CD4-positive, CD25-positive, alpha-beta regulatory T cell (primary cell): Measurements from ENCODE around the gene CDKN2AIP. TPM values are rescaled to one million over a fixed set of nuclear protein-coding genes. Genes with fewer than 3 reads are reported as not detected.
A peak's percentile ranks its signal among the peaks of the same experiment; 100 is the strongest.

Source experiments
- ATAC-seq, 2 donors: fragments of 150-1000 bp; cut with Tn5 transposase; one replicate each; pipeline ENCODE4 v1.10.0; 2021; ENCODE audit warnings: low read depth in 2 of 2, moderate number of reproducible peaks in 2 of 2, moderate library complexity in 1 of 2
- DNase-seq, 3 donors: peaks; one replicate each; pipeline versions ENCODE4 v3.0.0 to v3.0.0-alpha.2; 2012 to 2022; ENCODE audit warnings: mixed read lengths in 1 of 3
- H3K27ac ChIP-seq: one replicate; pipeline ENCODE4 v1.7.0; 2013; ENCODE audit warnings: mild to moderate bottlenecking, low read length; ENCODE audit not compliant: insufficient read depth, poor library complexity, severe bottlenecking
- H3K27me3 ChIP-seq: one replicate; pipeline ENCODE4 v1.7.0; 2013; ENCODE audit warnings: low read length; ENCODE audit not compliant: control insufficient read depth, insufficient read depth
- H3K36me3 ChIP-seq: one replicate; pipeline ENCODE4 v1.7.0; 2013; ENCODE audit warnings: mild to moderate bottlenecking, low read length, moderate library complexity; ENCODE audit not compliant: control insufficient read depth, insufficient read depth
- H3K4me1 ChIP-seq: 2 replicates; pipeline ENCODE4 v1.7.0; 2013; ENCODE audit warnings: mild to moderate bottlenecking, low read length; ENCODE audit not compliant: insufficient read depth, control insufficient read depth, poor library complexity, severe bottlenecking
- H3K4me3 ChIP-seq: one replicate; pipeline ENCODE4 v1.7.0; 2013; ENCODE audit warnings: low read depth, mild to moderate bottlenecking, low read length, moderate library complexity
- H3K9me3 ChIP-seq, 2 experiments: 1 replicate in 1 of 2; 2 replicates in 1 of 2; pipeline ENCODE4 v1.7.0; 2013; ENCODE audit warnings: low read length in 2 of 2, mild to moderate bottlenecking in 1 of 2, moderate library complexity in 1 of 2; ENCODE audit not compliant: control insufficient read depth in 2 of 2
- H3K27ac Mint-ChIP-seq, 3 donors: one replicate each; pipeline ENCODE4 v1.8.0; 2020 to 2022; ENCODE audit warnings: mild to moderate bottlenecking in 3 of 3, mixed read lengths in 3 of 3, moderate library complexity in 2 of 3
- H3K27me3 Mint-ChIP-seq: one replicate; pipeline ENCODE4 v1.8.0; 2022; ENCODE audit warnings: mild to moderate bottlenecking, mixed read lengths
- H3K36me3 Mint-ChIP-seq: one replicate; pipeline ENCODE4 v1.8.0; 2020; ENCODE audit warnings: mixed read lengths
- H3K4me1 Mint-ChIP-seq, 4 donors: one replicate each; pipeline ENCODE4 v1.8.0; 2020 to 2022; ENCODE audit warnings: mixed read lengths in 4 of 4, mild to moderate bottlenecking in 1 of 4
- H3K4me3 Mint-ChIP-seq, 4 donors: one replicate each; pipeline ENCODE4 v1.8.0; 2020 to 2022; ENCODE audit warnings: mild to moderate bottlenecking in 4 of 4, mixed read lengths in 4 of 4, moderate library complexity in 3 of 4
- H3K9me3 Mint-ChIP-seq, 7 donors: one replicate each; pipeline ENCODE4 v1.8.0; 2020 to 2022; ENCODE audit warnings: mixed read lengths in 7 of 7, mild to moderate bottlenecking in 3 of 7, moderate library complexity in 2 of 7
- polyA plus RNA-seq, 4 donors: library from polyadenylated mRNA; unstranded; fragments of 300-500 nt; fragmentation: Illumina TruSeq; gene quantifications; one replicate each; pipeline ENCODE4 v1.2.3, GENCODE V29; 2021
- total RNA-seq: library from RNA; stranded (reverse); gene quantifications from one replicate; pipeline ENCODE4 v1.2.3, GENCODE V29; 2022

CDKN2AIP gene
- total and polyA plus RNA-seq, 5 donors from 2014 or later, result 23.0 to 46.4 (median 32.5) TPM

DNA sequence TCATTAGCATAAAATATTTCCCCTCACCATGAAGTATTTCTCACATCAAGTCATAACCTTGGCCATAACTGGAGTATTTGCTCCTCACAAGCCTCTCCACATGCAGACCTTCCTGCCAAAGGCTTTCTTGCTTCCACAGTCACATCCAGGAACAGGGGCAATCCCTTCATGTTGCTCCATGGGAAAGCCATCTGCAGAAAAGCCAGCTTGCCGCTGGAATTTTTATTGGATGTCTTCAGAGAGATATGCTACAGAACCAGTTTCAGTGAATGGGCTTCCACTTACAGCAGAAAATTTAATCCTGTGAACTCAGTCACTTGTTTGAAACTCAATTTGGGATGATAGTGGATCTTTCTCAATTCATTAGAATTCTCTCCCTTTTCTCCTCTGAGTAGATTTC lies 3.2 kb upstream of the CDKN2AIP start:
- peaks cover 2% of the 10 kb centered on the region for H3K27me3 ChIP-seq
- peaks cover 7% of the 10 kb centered on the region for H3K36me3 ChIP-seq
- ATAC-seq (no peak), DNase-seq (no peak)
- H3K4me3 ChIP-seq, result no peak overlapping the region
- no peaks in the 10 kb centered on the region for H3K9me3 ChIP-seq
- peaks cover 9% of the 10 kb centered on the region for H3K27me3 Mint-ChIP-seq
- H3K4me1 ChIP-seq, result peaks cover 23% of the 10 kb centered on the region
- peak overlapping the region in 1 of 4 donors; percentile 82 for H3K4me3 Mint-ChIP-seq
- no peak overlapping the region for H3K27ac ChIP-seq
- H3K27ac Mint-ChIP-seq, result peak overlapping the region in 2 of 3 donors; percentile 3 to 49
- peaks cover 4% of the 10 kb centered on the region for H3K36me3 Mint-ChIP-seq
- H3K4me1 Mint-ChIP-seq, result peaks cover 0 to 38% (median 27%) of the 10 kb centered on the region in 4 donors
- H3K9me3 Mint-ChIP-seq, result no peaks in the 10 kb centered on the region

DNA sequence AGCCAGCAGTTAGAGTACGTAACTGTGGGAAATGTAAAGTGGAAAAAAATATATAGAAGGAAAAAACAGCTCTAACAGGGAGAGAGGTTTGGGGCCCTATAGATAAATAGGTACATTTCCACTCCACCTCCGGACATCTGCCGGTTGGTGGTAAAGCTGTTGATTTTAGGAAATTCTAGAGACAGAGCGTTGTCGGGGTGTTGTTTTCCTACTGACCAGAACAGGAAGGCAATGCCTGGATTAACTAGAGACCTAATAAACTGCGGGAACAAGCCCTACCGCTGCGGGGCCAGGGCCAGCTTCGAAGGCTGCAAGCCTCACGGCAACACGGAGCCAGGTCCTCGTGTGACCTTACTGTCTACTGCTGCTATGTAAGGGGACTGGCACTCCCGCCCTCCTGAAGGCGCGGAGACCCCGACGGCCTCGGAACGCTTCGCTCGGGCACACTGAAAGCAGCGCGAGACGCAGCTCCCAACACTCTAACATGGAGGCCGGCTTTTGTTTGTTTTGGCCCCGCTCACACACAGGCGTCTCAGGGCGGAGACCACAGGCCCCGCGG lies 702 bp upstream of the CDKN2AIP start:
- peak overlapping the region; percentile 97 to 99 (median 98) for H3K4me3 Mint-ChIP-seq
- no peaks in the 10 kb centered on the region for H3K9me3 Mint-ChIP-seq
- Histone ChIP-seq H3K4me3 (peak overlapping the region; percentile 84), H3K9me3 (no peaks in the 10 kb centered on the region), H3K27me3 (no peaks in the 10 kb centered on the region), H3K36me3 (peaks cover 24% of the 10 kb centered on the region), H3K27ac (peak overlapping the region; percentile 96), H3K4me1 (peaks cover 47% of the 10 kb centered on the region)
- H3K27me3 Mint-ChIP-seq, result peaks cover 4% of the 10 kb centered on the region
- H3K36me3 Mint-ChIP-seq, result peaks cover 20% of the 10 kb centered on the region
- DNase-seq (peak in 1 of 3 donors; percentile 62), ATAC-seq (peak; percentile 3 to 5)
- peak overlapping the region; percentile 95 to 98 (median 96) for H3K27ac Mint-ChIP-seq
- peaks cover 9 to 61% (median 44%) of the 10 kb centered on the region in 4 donors for H3K4me1 Mint-ChIP-seq

DNA sequence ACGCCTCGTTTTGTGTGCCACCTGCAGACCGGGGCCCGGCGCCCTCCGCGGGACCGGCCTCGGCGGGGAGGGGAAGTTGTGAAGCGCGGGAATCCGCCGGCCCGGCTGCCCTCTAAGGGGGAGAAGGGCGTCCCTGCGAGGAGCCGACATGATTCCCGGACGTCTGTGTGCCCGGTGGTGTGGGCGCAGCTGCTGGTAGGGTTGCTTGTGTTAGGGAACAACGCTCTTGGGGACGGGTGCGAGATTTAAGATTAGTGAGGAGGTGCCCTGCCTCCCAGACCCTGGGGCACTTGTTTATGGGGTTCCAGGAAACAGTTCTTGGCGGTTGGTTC lies 627 bp downstream of the CDKN2AIP start:
- H3K4me1 Mint-ChIP-seq, result peaks cover 14 to 71% (median 53%) of the 10 kb centered on the region in 4 donors

DNA sequence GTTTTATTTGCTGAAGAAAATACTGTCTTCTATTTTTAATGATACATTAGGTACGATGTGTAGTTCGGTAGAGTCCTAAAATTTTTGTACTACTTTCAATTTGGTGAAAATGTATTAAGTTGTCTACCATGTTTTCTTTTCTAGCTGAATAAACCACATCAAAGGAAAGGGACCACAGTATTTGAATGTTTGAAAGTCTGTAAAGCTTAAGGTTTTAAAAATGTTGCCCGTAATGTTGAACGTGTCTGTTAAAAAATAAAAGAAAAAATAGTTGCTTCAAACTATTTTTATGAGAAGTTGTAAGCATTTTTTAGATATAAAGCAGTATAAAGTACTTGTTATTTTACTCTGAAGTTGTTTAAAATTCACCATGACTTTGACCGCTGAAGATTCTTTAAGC lies 3.2 kb downstream of the CDKN2AIP start:
- no peaks in the 10 kb centered on the region for H3K9me3 Mint-ChIP-seq
- ATAC-seq (no peak), DNase-seq (peak in 2 of 3 donors; percentile 51 to 59)
- Histone ChIP-seq H3K4me1 (peaks cover 49% of the 10 kb centered on the region), H3K4me3 (peak overlapping the region; percentile 96), H3K27ac (peak overlapping the region; percentile 15), H3K9me3 (no peaks in the 10 kb centered on the region), H3K36me3 (peaks cover 50% of the 10 kb centered on the region), H3K27me3 (no peaks in the 10 kb centered on the region)
- no peaks in the 10 kb centered on the region for H3K27me3 Mint-ChIP-seq
- peaks cover 30% of the 10 kb centered on the region for H3K36me3 Mint-ChIP-seq
- H3K27ac Mint-ChIP-seq, result peak overlapping the region in 2 of 3 donors; percentile 36 to 45
- H3K4me3 Mint-ChIP-seq, result peak overlapping the region; percentile 77 to 99 (median 98)
- peaks cover 14 to 72% (median 49%) of the 10 kb centered on the region in 4 donors for H3K4me1 Mint-ChIP-seq

More for the DNA sequence above, 627 bp downstream of the CDKN2AIP start:
- peak overlapping the region; percentile 96 for H3K27ac ChIP-seq
- DNase-seq, result peak in 2 of 3 donors; percentile 10 to 72
- peaks cover 26% of the 10 kb centered on the region for H3K36me3 Mint-ChIP-seq
- peaks cover 37% of the 10 kb centered on the region for H3K36me3 ChIP-seq
- peaks cover 4% of the 10 kb centered on the region for H3K27me3 Mint-ChIP-seq
- peaks cover 49% of the 10 kb centered on the region for H3K4me1 ChIP-seq
- H3K9me3 Mint-ChIP-seq, result no peaks in the 10 kb centered on the region
- no peaks in the 10 kb centered on the region for H3K9me3 ChIP-seq
- H3K27ac Mint-ChIP-seq, result peak overlapping the region; percentile 95 to 98 (median 97)
- H3K4me3 Mint-ChIP-seq, result peak overlapping the region; percentile 97 to 99 (median 98)
- H3K27me3 ChIP-seq, result no peaks in the 10 kb centered on the region
- H3K4me3 ChIP-seq, result peak overlapping the region; percentile 96
- peak in 1 of 2 donors; percentile 6 for ATAC-seq

DNA sequence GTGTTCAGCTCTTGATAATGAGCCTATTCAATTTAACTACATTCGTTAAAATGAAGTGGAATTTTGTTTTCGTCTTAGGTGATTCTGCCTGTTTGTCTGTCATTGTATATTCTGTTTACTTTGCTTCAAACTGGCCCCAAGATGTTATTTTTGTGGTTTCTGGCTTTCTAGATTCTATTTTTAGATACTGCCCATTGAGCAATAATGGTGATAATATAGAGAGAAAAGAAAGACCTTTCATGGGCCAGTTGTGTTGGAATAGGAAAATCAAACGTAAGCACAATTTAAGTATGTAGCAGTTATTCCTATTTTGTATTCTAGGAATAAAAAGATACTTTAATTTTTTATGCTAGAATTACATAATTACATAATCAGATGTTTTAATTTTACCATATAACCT lies 4.0 kb downstream of the CDKN2AIP start:
- H3K36me3 ChIP-seq, result peaks cover 53% of the 10 kb centered on the region
- H3K27ac ChIP-seq, result peak overlapping the region; percentile 33
- H3K4me3 Mint-ChIP-seq, result peak overlapping the region in 3 of 4 donors; percentile 33 to 97 (median 52)
- peaks cover 30% of the 10 kb centered on the region for H3K36me3 Mint-ChIP-seq
- peak overlapping the region; percentile 96 for H3K4me3 ChIP-seq
- H3K4me1 Mint-ChIP-seq, result peaks cover 14 to 68% (median 49%) of the 10 kb centered on the region in 4 donors
- ATAC-seq (no peak), DNase-seq (no peak)
- no peaks in the 10 kb centered on the region for H3K9me3 Mint-ChIP-seq
- no peaks in the 10 kb centered on the region for H3K27me3 ChIP-seq
- no peaks in the 10 kb centered on the region for H3K27me3 Mint-ChIP-seq
- H3K9me3 ChIP-seq, result no peaks in the 10 kb centered on the region
- peaks cover 47% of the 10 kb centered on the region for H3K4me1 ChIP-seq
- peak overlapping the region; percentile 21 to 22 (median 21) for H3K27ac Mint-ChIP-seq

- no peak for DNase-seq
- H3K36me3 Mint-ChIP-seq, result peaks cover 30% of the 10 kb centered on the region
- no peaks in the 10 kb centered on the region for H3K9me3 Mint-ChIP-seq
- peaks cover 14 to 64% (median 46%) of the 10 kb centered on the region in 4 donors for H3K4me1 Mint-ChIP-seq
- H3K27ac Mint-ChIP-seq, result peak overlapping the region in 2 of 3 donors; percentile 3 to 34
- peak overlapping the region in 1 of 4 donors; percentile 43 for H3K4me3 Mint-ChIP-seq
- H3K27me3 Mint-ChIP-seq, result no peaks in the 10 kb centered on the region
- ATAC-seq, result no peak
- Histone ChIP-seq H3K27ac (no peak overlapping the region), H3K9me3 (no peaks in the 10 kb centered on the region), H3K4me1 (peaks cover 39% of the 10 kb centered on the region), H3K4me3 (no peak overlapping the region), H3K36me3 (peaks cover 53% of the 10 kb centered on the region), H3K27me3 (no peaks in the 10 kb centered on the region)
Measured at GRCh38 chr4:183449193-183449882, 4.9 kb downstream of the CDKN2AIP start.

- Mint-ChIP-seq H3K4me1 (peaks cover 14 to 68% (median 49%) of the 10 kb centered on the region in 4 donors), H3K27me3 (no peaks in the 10 kb centered on the region), H3K9me3 (no peaks in the 10 kb centered on the region), H3K27ac (no peak overlapping the region), H3K36me3 (peaks cover 30% of the 10 kb centered on the region), H3K4me3 (no peak overlapping the region)
- H3K27me3 ChIP-seq, result no peaks in the 10 kb centered on the region
- H3K9me3 ChIP-seq, result no peaks in the 10 kb centered on the region
- no peak overlapping the region for H3K27ac ChIP-seq
- DNase-seq (no peak), ATAC-seq (no peak)
- H3K36me3 ChIP-seq, result peaks cover 53% of the 10 kb centered on the region
- H3K4me3 ChIP-seq, result no peak overlapping the region
- H3K4me1 ChIP-seq, result peaks cover 37% of the 10 kb centered on the region
Measured at GRCh38 chr4:183450108-183450507, 5.7 kb downstream of the CDKN2AIP start.
